OCI-LY3 (cell line): Measurements from ENCODE around the gene CACNA1C.

ENCODE experiments used
- CTCF ChIP-seq: fragments of 200-600, 300-600 bp; sonication (generic); IDR thresholded peaks from 2 replicates; pipeline ENCODE4 v1.5.1; 2014; ENCODE audit warnings: antibody characterized with exemption, low read length, low read depth
- EZH2phosphoT487 ChIP-seq: fragments of 200-600 bp; shearing (Covaris generic); IDR thresholded peaks from 2 replicates; pipeline ENCODE4 v1.6.1; 2018; ENCODE audit warnings: antibody characterized with exemption, mixed run types, low read depth

GRCh38 chr12:2311020-2311778 is 258.4 kb downstream of the CACNA1C start:
- no peak for TF ChIP-seq CTCF
- TF ChIP-seq EZH2phosphoT487, result no peak
